HG03025 (cell line): ENCODE results near the gene LSMEM2.
"Not testable (repeated sequence)": the region's sequence is repeated elsewhere in the genome, so short reads cannot be mapped to it uniquely, and the experiment has no call there.

ENCODE experiments used
- ATAC-seq: cut with Tn5 transposase; IDR thresholded peaks from one replicate; pipeline ENCODE4 v1.9.1; 2021; ENCODE audit warnings: mild to moderate bottlenecking, moderate library complexity; ENCODE audit not compliant: unreplicated experiment, low FRiP score

LSMEM2 gene

DNA sequence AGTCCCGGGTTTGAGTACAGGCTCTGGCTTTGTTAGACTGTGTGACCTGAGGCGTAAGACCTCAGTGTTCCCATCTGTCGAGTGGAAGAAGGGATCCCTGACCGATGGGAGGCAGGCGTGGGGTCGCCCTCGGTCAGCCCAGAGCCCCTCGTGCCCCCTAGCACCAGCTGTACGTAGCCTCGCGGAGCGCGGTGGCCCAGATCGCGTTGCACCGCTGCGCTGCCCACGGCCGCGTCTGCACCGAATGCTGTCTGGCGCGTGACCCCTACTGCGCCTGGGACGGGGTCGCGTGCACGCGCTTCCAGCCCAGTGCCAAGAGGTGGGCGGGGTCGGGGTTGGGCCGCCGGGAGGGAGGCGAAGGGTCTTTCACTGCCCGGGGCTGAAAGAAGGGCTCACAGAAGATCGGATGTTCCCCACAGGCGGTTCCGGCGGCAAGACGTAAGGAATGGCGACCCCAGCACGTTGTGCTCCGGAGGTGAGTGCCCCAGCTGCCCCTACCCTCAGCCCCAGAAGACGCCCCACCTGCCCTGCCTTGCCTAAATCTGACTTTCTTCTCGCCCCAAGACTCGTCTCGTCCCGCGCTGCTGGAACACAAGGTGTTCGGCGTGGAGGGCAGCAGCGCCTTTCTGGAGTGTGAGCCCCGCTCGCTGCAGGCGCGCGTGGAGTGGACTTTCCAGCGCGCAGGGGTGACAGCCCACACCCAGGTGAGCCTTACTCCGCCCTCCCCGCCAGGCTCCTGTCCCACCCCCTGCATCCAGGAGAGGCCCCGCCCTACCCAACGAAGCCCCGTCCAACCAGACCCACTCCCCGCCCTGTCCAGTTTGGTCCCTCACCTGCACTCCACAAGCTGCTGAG, 3.5 kb upstream of the LSMEM2 start:
- no peak for ATAC-seq

DNA sequence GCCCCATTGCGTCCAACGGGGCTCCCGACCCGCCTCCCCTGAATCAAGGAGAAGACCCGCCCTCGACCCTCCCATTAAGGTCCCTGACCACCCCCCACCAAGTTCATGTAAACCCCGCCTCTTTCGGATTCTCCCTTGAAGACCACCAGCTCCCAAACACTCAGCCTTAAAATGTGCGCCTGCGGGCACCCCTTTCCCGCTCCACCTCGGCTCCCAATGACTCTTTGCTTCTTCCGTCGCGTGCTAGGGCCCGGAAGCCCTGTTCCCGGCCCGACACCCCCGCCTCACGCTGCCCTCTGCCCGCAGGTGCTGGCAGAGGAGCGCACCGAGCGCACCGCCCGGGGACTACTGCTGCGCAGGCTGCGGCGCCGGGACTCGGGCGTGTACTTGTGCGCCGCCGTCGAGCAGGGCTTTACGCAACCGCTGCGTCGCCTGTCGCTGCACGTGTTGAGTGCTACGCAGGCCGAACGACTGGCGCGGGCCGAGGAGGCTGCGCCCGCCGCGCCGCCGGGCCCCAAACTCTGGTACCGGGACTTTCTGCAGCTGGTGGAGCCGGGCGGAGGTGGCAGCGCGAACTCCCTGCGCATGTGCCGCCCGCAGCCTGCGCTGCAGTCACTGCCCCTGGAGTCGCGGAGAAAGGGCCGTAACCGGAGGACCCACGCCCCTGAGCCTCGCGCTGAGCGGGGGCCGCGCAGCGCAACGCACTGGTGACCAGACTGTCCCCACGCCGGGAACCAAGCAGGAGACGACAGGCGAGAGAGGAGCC, 2.7 kb upstream of the LSMEM2 start:
- ATAC-seq = no peak

GRCh38 chr3:50276762-50277101, 2.2 kb upstream of the LSMEM2 start:
- ATAC-seq = no peak

DNA sequence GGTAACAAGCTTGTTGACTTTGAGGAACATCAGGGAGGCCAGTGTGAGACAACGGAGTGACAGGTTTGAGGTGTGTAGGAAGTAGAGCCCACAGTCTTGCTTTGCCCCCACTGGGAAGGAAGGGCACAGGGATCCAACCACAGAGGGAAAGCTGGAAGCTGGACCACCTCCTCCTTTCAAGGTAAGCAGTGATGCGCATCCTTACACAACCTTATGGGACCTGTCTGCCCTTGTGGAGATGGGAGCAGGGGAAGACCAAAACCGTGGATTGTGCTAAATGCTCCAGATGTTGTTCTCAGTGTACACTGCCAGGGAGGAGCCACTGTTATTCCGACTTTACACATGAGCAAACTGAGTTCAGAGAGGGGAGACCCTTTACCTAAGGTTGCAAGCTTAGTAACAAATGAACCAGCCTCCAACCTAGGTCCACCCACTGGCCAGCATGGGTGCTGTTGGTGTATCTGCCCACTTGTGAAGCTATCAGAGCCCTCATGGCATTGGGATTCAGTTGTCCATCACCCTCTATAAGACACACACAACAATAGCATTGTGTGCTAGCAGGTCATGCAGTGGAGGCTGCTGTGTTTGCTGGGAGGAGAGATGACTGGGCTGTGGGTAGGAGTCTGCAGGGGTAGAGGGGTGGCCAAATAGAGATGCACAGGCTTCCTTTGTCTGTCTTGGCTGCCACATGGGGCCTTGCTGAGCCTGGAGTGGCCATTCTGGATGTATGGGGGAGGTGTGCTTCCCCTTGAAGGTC, 586 bp upstream of the LSMEM2 start:
- ATAC-seq = no peak

GRCh38 chr3:50279255-50280016, 549 bp downstream of the LSMEM2 start:
- no peak for ATAC-seq

- not testable (repeated sequence) for ATAC-seq
Measured at GRCh38 chr3:50284121-50284520, 5.2 kb downstream of the LSMEM2 start.

- ATAC-seq = no peak
Measured at GRCh38 chr3:50286322-50287227, 7.7 kb downstream of the LSMEM2 start.

- ATAC-seq = no peak
Measured at GRCh38 chr3:50287262-50287661, 8.4 kb downstream of the LSMEM2 start.

DNA sequence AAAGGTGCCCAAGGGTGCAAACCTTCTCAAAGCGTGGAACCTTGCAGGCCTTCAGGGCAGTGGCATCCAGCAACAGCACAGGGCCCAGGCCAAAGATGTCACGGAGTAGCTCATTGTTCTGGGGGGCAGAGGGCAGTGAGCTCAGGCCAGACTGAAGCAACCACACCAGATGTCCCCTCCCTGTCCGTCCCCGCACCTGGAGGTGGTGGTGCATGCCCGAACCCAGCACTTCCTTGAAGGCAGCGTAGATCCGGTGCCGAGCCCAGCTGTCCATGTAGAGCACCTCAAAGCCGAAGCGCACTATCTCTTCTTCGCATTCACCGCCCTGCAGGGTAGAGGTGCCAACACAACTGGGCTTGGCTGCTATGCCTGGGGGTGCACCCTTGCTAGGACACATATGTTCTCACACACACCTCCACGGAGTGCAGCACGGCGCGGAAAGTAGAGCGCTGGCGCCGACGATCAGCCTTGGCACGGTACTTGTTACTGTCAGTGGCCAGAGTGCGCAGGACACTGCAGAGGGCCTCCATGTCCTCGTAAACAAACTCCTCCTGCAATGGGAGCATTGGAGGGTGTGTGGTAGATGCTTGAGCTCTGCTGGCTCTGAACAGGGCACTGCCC, 9.6 kb downstream of the LSMEM2 start:
- no peak for ATAC-seq

- ATAC-seq = no peak
Measured at GRCh38 chr3:50289130-50289529, 10.2 kb downstream of the LSMEM2 start.

GRCh38 chr3:50290161-50290641, 11.3 kb downstream of the LSMEM2 start:
- no peak for ATAC-seq

DNA sequence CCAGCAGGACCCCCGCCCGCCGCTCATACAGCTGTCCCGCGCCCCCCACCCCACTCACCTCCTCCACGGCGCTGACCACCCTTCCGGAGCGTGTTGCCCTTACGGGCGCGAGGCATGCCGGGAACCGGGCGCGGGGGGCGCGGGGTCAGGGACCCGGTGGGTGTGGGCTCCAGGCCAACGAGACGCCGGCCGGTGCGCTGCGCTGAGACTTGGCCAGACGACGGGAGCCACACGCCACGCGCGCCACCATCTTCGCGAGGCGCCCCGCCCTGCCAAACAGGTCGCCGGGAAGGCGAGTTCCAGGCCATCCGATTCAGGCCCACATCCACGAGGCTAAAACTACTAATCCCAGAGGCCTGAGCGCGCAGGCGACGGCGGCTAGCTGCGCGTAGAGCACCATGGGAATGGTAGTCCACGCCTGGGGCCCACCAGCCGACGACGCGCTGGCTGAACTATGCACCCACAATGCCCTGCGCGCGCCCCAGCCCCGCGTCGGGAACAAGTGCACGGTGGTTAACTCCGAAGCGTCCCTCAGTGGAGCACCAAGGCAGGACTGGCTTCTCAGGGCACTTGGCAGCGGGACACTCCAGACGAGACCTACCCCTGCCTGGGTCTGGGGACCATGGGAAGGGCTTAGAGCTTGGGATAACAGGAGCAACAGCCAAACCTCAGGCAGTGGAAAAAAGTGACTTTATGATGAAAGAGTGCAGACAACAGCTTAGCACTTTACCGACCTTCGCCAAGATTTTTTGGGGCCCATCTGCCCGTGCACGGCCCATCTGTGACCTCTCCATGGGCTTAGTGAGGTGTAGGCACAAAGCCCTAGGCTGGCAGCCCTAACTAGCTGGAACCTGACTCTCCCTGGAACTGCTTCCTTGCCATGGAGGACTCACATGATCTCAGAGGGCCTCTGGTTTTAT, 13.5 kb downstream of the LSMEM2 start, which contains the start of gene IFRD2:
IFRD2 (minus strand) TSS at position 271 of the 920 bp plus-strand sequence; CDS start at position 116, 155 bp downstream.
- peak; percentile 73 for ATAC-seq

DNA sequence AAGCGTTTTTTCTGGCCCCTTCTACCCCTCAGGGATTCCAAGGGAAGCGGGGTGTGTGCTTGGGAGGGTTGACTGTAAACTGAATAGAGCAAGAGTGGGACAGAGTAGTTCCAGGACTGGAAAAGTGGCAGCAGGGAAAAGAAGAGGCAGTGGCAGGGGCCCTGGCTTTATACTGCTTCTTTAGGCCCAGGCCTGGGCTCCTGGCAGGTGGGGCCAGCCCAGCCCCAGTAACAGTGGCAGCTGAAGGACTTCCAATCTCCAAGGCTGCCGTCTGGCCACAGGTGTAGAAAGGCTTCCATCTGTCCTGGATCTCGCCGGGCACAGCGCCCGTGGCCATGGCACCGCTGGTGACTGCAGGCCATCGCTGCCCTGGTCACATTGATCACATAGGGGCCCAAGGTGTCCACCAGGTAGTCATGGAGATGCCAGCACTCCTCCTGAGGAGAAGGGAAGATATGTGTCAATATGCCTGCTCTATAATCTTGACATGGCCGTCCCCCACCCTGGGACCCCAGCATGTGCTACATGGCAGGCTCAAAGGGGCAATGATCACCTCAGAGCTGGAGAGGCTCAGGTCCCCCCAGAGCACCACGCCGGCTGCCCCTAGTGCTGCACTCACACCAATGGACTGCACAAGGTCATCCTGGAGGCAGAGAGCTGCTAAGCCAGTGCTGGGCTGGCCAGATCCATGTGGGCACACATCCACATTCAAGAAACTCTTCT, 14.4 kb downstream of the LSMEM2 start:
- ATAC-seq = no peak

DNA sequence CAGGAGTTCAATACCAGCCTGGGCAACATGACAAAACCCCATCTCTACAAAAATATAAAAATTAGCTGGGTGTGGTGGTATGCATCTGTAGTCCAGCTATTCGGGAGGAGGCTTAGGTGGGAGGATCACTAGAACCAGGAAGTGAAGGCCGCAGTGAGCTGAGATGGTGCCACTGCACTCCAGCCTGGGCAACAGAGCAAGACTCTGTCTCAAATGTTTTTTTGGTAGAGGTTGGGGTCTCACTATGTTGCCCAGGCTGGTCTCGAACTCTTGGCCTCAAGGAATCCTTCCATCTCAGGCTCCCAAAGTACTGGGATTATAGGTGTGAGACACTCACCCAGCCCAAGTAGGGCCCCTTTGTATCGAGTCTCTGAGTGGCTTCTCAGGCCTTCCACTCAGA, 15.2 kb downstream of the LSMEM2 start:
- no peak for ATAC-seq

DNA sequence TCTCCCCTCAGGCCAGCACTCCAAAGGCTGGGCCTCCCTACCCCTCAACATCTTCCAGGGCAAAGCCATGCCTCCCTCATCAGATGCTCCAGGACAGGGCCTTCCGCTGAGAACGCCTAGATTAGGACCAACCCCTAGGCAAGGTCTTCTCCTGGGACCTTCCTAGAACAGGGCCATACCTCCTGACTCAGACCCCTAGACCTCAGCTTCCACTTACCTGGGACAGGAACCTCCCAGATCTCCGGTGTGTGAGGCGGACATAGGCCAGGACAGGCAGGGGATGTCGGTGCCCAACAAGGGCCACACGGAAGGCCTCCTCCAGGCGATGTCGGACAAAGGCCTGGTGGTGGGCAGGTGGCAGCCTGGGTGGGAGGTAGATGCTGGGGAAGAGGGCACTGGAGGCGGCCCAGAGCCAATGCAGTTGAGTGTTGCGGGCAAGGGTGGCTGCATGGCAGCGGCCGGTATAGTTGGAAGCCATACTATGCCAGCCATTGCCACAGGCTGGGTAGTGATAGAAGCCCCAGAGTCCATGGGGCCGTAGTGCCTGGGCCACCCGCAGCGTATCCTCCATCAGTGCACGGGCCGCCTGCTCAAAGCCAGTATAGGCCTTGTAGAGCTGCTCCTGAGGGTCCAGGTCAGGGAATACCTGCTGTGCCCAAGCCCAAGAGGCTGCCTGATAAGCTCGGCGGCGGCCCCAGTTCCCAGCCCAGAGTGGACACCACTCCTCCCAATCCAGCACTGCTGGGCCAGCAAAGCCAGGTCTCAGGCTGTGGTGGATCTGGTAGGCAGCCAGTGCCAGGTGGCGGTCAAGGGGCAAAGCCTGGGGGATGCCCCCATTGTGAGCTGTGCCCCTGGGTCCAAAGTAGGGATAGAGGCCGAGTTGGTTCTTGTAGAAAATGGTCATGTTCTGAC, 15.9 kb downstream of the LSMEM2 start:
- ATAC-seq = no peak
